K562 (cell line): ENCODE results near the gene ZNF597.

Experiments used
- CBX3 ChIP-seq, 2 experiments: IDR thresholded peaks; 1 replicate in 1 of 2; 2 replicates in 1 of 2; pipeline ENCODE4 v1.6.1; 2012; ENCODE audit warnings: inconsistent platforms in 2 of 2, low read length in 2 of 2, borderline replicate concordance in 1 of 2, control low read depth in 1 of 2
- CHD1 ChIP-seq: fragments of 200-600 bp; sonication (generic); IDR thresholded peaks from one replicate; pipeline ENCODE4 v1.6.1; 2012; ENCODE audit warnings: mild to moderate bottlenecking, moderate library complexity, low read length, inconsistent platforms
- ETV6 ChIP-seq, 3 experiments: fragments of 150-350 bp in 1 of 3; sonication (generic) in 1 of 3; formaldehyde crosslinking in 1 of 3; IDR thresholded peaks; 2 replicates each; pipeline versions ENCODE4 v1.6.1 to v1.8.0; 2014 to 2022; ENCODE audit warnings: borderline replicate concordance in 2 of 3, low read depth in 2 of 3, antibody characterized with exemption in 1 of 3, low read length in 1 of 3, mild to moderate bottlenecking in 1 of 3, missing genetic modification reagents in 1 of 3
- FOXA1 ChIP-seq: fragments of 450-650 bp; IDR thresholded peaks from 2 replicates; pipeline ENCODE4 v1.6.1; 2016; ENCODE audit warnings: mild to moderate bottlenecking, borderline replicate concordance
- FOXK2 ChIP-seq, 2 experiments: fragments of 450-650 bp; IDR thresholded peaks in 1 of 2; conservative IDR thresholded peaks in 1 of 2; 2 replicates each; pipeline ENCODE4 v1.6.1; 2016; ENCODE audit warnings: low read depth in 2 of 2, mild to moderate bottlenecking in 1 of 2
- GTF2F1 ChIP-seq: IDR thresholded peaks from 2 replicates; pipeline ENCODE4 v1.6.1; 2011; ENCODE audit warnings: low read depth, low read length, improper control_type of control experiment
- MTA3 ChIP-seq: fragments of 450-650 bp; formaldehyde crosslinking; IDR thresholded peaks from 2 replicates; pipeline ENCODE4 v1.6.1; 2017; ENCODE audit warnings: mild to moderate bottlenecking, borderline replicate concordance
- NBN ChIP-seq: fragments of 450-650 bp; IDR thresholded peaks from 2 replicates; pipeline ENCODE4 v1.6.1; 2016; ENCODE audit warnings: low read depth, mild to moderate bottlenecking
- TBP ChIP-seq: optimal IDR thresholded peaks from 2 replicates; pipeline ENCODE3; 2011; ENCODE audit warnings: low read depth, low read length, improper control_type of control experiment
- TCF7 ChIP-seq: sonication (generic); IDR thresholded peaks from 2 replicates; pipeline ENCODE4 v1.6.1; 2016; ENCODE audit warnings: antibody characterized with exemption, borderline replicate concordance
- ZNF121 ChIP-seq: sonication (generic); formaldehyde crosslinking; conservative IDR thresholded peaks from 2 replicates; pipeline ENCODE4 v1.8.0; 2022; ENCODE audit warnings: missing genetic modification reagents

GRCh38 chr16:3472878-3473595 lies 29.7 kb upstream of the ZNF597 start:
- no peak for TF ChIP-seq ZNF121 (CRISPR knock-in tag)
- no peak for TF ChIP-seq NBN
- TF ChIP-seq FOXA1, result no peak
- no peak for TF ChIP-seq TCF7
- TF ChIP-seq CBX3 (IDR thresholded peaks at IDR 0.05; ENCODE audit: borderline replicate concordance in 1 of 2, low read length in 2 of 2), result no peak
- TF ChIP-seq FOXK2 (conservative IDR thresholded peaks at IDR 0.05 in 1 of 2, IDR thresholded peaks at IDR 0.05 in 1 of 2; ENCODE audit: low read depth in 2 of 2), result no peak
- TF ChIP-seq CHD1, result no peak
- TF ChIP-seq TBP, result no peak
- no peak for TF ChIP-seq MTA3
- no peak for TF ChIP-seq GTF2F1
- no peak for TF ChIP-seq ETV6 (IDR thresholded peaks at IDR 0.05; ENCODE audit: borderline replicate concordance in 1 of 2, low read depth in 2 of 2, low read length in 1 of 2)
- no peak for TF ChIP-seq ETV6 (CRISPR knock-in tag; IDR thresholded peaks at IDR 0.05; ENCODE audit: borderline replicate concordance)
